Hematopoietic multipotent progenitor cell treated with erythropoietin and hydrocortisone succinate and interleukin-3 and kit ligand, for 15 days (in vitro differentiated cells): ENCODE data around the gene CYP39A1.

Experiments
- DNase-seq: peaks from one replicate; pipeline ENCODE4 v3.0.0-alpha.2; 2015; ENCODE audit warnings: low spot score

Gene CYP39A1, protein sequence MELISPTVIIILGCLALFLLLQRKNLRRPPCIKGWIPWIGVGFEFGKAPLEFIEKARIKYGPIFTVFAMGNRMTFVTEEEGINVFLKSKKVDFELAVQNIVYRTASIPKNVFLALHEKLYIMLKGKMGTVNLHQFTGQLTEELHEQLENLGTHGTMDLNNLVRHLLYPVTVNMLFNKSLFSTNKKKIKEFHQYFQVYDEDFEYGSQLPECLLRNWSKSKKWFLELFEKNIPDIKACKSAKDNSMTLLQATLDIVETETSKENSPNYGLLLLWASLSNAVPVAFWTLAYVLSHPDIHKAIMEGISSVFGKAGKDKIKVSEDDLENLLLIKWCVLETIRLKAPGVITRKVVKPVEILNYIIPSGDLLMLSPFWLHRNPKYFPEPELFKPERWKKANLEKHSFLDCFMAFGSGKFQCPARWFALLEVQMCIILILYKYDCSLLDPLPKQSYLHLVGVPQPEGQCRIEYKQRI

DNA sequence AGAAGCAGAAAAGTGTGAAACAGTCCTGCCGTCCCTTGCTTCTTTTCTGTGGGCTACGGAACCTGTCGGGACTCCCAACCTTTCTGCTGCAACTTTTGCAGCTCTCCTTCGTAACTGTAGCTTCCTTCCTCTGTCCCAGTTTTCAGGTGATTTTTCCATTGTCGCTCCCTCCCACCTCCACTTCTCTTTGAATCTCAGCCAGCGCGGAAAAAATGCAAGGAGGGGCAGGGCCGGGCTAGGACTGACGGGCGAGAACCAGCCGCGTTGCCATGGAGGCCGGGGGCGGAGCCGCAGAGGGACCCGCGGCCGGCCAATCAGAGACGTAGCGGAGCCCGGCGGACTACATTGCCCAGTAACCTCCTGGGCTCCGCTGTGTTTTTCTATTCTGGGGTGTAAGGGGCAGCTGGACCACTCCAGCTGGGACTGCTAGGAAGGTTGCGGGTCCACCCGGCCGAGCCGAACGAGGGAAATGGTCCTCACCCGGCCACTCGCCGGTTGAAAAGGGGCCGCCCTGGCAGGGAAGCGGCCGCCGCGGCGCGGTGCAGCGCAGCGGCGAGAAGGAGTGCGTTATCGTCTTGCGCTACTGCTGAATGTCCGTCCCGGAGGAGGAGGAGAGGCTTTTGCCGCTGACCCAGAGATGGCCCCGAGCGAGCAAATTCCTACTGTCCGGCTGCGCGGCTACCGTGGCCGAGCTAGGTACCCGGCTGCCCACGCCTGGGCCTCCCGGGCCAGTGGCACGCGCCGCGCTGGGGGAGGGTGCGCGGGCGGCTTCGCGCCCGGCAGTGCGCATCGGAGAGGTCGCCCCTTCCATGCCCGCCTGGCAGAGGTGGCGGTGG is at the start of gene CYP39A1, which contains the start of gene SLC25A27:
TSS of gene CYP39A1 (minus strand) at position 216 of the 836 bp plus-strand sequence. CDS start 236 bp downstream, outside the sequence.
TSS of gene SLC25A27 (plus strand) at position 373 of the 836 bp plus-strand sequence. CDS start at position 591, 218 bp downstream.
- peak; percentile 51 for DNase-seq

DNA sequence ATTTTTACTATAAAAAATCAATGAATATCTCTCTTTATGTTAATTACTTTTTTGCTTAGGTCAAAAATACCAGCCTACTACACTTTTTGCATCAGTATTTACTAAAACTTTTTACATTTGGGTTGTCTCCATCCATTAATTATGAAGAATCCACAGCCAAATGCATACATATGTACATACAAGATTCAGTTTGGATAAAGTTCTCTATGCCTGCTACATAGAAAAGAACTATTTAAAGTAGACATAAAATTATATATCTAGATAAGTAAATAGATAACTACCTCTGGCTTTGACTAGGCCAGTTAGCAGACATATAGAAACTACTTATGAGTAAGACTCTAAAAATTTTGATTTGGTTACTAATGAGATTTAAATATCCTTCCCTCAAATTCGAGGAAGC is 47.4 kb upstream of the CYP39A1 start:
- DNase-seq, result no peak

DNA sequence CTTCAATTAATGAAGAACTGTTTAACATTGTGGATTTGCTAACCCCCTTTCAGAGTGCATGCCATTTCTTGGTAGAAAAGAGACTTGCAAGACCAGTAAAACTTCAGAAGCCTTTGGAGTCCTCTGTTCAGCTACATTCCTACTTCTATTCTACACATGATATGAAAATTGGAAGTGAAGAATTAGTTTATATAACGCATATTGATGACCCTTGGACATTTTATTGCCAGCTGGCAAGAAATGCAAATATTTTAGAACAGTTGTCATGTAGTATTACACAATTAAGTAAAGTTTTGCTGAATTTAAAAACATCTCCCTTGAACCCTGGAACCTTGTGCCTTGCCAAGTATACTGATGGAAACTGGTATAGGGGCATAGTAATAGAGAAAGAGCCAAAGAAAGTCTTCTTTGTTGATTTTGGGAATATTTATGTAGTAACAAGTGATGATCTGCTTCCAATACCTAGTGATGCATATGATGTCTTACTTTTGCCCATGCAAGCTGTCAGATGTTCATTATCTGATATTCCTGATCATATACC is 38.4 kb upstream of the CYP39A1 start:
- no peak for DNase-seq

DNA sequence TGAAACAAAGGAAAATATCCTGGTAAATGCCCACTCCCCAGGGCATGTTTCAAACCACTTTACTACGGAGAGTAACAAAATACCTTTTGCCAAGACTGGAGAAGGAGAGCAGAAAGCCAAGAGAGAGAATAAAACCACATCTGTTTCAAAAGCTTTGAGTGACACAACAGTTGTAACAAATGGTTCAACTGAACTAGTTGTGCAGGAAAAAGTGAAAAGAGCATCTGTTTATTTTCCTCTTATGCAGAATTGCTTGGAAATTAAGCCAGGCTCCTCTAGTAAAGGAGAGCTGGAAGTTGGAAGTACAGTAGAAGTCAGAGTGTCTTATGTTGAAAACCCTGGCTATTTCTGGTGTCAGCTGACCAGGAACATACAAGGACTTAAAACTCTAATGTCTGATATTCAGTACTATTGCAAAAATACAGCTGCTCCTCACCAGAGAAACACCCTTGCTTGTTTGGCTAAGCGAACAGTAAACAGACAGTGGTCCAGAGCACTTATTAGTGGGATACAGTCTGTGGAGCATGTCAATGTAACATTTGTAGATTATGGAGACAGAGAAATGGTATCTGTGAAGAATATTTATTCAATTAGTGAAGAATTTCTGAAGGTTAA is 37.6 kb upstream of the CYP39A1 start:
- DNase-seq, result no peak

DNA sequence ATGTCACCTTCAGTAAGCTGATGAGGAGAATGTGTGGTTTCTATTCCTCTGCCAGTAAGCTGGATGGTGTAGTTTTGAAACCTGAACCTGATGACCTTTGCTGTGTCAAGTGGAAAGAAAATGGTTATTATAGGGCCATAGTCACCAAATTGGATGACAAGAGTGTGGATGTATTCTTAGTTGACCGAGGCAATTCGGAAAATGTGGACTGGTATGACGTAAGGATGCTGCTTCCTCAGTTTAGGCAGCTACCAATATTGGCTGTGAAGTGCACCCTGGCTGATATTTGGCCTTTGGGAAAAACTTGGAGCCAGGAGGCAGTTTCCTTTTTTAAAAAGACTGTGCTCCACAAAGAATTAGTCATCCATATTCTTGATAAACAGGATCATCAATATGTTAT is 37.0 kb upstream of the CYP39A1 start:
- DNase-seq, result no peak

DNA sequence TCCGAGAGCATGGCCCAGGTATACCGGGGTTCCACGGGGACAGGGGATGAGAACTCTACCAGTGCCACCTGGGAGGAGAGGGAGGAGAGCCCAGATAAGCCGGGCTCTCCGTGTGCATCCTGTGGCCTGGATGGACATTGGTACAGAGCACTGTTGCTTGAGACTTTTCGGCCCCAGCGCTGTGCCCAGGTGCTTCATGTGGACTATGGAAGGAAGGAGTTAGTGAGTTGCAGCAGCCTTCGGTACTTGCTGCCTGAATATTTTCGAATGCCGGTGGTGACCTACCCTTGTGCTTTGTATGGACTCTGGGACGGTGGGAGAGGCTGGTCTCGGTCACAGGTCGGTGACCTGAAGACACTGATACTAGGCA is 36.3 kb upstream of the CYP39A1 start:
- DNase-seq, result no peak

DNA sequence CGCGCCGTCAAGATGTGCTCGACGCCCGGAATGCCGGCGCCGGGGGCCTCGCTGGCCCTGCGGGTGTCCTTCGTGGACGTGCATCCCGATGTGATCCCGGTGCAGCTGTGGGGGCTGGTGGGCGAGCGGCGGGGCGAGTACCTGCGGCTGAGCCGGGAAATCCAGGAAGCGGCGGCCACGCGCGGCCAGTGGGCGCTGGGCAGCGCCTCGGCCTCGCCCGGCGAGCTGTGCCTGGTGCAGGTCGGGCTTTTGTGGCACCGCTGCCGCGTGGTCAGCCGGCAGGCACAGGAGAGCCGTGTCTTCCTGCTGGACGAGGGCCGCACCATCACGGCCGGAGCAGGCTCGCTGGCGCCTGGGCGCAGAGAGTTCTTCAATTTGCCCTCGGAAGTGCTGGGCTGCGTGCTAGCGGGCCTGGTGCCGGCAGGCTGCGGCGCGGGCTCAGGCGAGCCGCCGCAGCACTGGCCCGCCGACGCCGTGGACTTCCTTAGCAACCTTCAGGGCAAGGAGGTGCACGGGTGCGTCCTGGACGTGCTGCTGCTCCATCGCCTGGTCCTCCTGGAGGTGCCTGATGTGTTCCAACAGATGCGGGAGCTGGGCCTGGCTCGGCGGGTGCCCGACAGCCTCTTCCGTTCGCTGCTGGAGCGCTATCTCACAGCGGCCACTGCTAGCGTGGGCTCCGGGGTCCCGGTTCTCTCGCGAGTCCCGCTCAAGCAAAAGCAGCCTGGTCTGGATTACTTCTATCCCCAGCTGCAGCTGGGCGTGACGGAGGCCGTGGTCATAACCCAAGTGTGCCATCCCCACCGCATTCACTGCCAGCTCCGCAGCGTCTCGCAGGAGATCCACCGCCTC is 35.7 kb upstream of the CYP39A1 start:
- DNase-seq, result no peak

DNA sequence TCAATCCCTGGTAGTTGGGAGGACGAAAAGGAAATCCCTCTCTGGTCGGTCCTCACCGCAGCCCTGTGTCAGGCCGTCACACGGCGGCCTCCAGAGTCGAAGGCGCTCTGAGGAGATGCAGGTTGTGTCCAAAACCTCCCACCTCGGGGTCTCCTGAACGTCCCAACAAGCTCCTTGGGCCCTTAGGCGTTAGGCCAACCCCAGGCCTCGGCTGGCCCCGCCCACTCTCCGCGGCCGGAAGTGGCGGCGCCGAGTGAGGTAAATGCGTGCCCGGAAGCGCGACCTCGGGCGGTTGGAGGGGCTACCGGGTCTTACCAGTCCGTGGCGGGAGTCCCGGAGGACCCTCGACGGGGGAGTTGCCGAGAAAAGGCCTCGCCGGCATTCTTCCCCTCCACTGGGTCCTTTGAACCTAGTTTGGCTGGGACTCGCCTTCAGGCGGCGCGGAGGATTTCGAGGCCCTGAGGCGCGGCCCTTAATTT is 35.0 kb upstream of the CYP39A1 start, which contains the start of gene TDRD6:
TSS of gene TDRD6 (plus strand) at position 267 of the 479 bp plus-strand sequence. CDS start 244 bp downstream, outside the sequence.
- no peak for DNase-seq

DNA sequence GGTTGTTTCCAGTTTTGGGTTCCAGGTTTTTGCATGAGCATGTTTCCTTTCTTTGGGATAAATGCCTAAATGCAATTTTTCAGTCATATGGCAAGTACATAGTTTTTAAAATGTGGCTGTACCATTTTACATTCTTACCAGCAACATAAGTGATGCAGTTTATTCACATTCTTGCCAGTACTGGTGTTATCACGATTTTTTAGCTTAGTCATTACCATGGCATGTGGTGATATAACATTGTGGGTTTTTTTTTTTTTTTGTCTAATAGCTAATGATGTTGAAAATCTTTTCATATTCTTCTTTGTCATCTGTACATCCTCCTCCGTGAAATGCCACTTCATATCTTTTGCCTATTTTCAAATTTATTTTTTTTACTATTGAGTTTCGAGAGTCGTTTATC is 32.2 kb upstream of the CYP39A1 start:
- no peak for DNase-seq

DNA sequence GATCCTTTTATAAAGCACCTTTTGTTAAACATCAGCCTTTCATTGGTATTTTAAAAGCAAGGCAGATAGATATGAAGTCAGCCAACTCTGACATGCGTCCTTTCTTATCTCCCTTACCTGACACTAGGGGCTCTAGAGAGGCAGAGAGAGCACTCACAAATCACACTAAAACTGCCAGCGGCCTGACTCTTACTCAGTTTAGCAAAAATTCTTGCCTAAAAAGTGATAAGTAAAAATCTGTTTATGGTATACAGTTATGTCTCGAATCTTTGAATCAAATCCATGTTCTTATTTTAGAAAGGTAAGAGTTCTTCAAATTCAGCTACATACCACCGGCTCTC is 24.7 kb upstream of the CYP39A1 start:
- no peak for DNase-seq

DNA sequence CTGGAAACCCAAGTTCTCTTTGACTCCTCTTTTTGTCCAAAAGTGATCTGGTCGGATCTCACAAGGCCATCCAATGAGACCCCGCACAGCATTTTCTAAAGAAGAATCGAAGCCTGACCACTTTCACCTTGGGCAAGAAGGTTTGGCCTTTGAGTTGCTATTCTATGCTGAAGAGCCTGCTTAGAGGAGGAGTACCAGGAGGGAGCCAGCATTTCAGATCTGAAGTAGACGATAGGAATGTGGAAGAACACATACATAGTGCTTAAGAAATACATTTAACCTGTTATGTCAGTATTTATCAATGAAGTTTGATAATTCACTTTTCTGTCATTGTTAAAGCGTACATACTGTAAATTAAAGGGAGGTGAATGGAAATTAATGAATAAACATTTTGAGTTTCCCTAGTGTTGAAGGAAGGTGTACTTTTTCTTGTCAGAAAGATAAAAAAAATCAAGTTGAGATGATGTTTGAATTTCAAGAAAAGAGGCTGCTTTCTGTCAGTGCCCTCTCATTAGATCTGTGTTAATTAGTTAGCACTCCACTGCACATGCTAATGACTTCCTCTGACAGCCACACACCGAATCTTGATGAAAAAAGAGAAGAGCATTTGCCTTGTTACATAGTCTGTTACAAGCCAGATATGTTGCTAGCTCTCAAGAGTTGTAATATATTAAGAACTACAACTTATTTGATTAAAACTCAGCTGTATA is 24.1 kb upstream of the CYP39A1 start:
- DNase-seq, result no peak

DNA sequence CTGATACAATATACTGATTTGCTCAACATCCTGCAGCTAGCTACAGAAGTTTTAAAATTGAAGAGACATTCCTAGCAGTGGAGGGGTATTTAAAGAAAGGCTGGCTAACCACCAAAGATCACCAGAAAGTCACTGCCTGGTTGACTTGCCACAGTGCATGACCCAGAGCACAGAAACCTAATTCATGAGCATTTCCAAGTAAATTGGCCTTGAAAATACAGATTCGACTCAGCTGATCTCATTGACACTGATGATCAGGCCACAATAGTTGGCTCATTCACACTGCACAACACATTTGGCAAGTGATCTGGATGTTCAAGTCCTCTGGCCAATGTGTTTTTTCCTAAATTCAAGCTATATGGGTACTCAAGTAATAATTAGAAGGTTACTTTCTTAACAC is 21.8 kb upstream of the CYP39A1 start:
- no peak for DNase-seq

DNA sequence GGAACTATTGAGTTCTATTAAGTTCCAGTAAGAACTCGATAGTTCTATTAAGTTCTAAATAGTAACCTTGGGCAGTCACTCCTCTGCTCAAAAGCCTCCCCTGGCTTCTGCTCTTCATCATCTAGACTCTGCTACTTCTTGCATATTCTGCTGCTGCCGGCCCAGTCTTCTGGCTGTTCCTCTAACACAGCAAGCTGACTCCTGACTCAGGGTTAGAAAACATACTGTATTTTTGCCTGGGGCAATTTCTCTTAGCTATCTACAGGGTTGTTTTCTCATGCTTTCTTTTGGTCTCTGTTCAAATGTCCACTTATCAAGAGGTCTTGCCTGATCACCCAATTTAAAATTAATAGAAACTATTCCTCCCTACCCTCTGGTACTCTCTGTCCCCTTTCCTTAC is 14.8 kb upstream of the CYP39A1 start:
- DNase-seq, result no peak

DNA sequence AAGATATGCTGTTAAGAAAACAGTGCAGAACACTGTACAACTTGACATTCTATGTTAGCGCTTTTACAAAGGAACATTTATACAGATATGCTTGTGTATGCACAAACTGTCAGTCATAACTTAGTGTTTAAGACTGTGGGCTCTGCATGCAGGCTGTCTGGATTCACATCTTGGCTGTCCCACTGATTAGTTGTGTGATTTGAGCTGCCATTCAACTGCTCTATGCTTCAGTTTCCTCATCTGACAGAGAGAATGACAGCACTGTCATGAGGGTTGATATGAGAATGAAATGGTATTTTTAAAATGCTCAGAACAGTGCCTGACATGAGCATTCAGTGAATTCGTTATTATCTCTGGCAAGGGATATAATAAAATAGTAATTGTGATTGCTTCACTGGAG is 8.9 kb upstream of the CYP39A1 start:
- no peak for DNase-seq

DNA sequence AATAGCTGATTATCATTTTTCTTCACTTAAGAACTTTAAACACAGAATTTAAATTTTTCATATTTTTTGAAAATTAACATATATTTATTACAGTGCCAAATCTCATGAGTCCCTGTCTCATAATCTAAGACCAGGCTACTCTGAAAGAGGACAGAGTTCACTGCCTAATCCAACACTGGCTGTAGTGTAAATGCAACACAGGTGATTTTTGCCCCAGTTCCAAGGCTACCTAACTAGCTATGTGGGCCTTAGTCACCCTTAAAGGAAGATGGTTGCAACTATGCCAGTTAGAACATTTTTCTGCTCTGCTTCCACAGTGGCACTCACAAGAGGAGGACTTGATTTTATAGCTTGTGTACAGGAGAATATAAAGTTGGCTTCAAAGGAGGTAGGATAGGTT is 5.0 kb upstream of the CYP39A1 start:
- DNase-seq, result no peak

DNA sequence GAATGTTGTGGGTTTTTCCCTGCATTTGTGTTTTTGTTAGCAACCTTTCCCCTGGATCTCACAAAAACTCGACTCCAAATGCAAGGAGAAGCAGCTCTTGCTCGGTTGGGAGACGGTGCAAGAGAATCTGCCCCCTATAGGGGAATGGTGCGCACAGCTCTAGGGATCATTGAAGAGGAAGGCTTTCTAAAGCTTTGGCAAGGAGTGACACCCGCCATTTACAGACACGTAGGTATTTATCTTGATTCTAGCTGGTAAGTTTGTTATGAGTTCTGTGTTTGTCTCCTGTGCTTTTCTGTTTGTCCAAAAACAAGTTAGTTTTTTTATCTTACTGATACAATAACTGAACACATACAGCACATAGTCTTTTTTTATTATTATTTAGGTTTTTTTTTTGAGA is 3.2 kb upstream of the CYP39A1 start:
- no peak for DNase-seq

DNA sequence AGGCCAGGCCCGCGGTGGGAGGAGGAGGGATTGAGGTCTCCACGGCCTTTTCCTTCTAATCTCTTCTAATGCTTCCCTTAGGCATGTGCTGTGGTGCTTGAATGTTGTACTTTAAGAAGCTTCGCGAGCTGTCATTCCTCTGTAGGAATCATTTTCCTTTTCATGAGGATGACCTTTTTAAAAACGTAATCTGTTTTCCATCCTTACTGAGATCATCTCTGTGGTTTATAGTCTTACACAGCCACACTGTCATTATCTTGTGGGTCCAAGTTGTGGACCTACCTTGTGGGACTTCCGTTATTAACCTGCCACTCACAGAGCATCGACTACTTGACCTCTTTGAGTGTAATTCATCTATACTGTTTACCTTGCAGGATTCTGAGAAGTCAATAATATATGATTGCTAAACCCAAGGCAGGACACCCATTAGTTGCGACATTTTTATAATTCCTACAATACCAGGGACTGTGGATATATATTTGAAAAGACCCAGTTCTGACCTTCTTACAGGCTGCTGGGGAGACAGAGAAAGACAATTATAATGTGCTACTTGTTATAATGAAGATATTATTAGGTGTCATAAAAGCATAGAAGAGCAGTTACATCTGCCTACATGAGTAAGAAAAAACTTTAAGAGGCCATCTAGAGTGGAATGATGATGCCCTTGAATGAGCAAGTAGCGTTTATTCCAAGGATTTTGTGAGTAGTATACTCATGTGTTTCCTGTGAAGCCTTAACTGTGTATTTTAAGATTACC is 999 bp upstream of the CYP39A1 start:
- no peak for DNase-seq

DNA sequence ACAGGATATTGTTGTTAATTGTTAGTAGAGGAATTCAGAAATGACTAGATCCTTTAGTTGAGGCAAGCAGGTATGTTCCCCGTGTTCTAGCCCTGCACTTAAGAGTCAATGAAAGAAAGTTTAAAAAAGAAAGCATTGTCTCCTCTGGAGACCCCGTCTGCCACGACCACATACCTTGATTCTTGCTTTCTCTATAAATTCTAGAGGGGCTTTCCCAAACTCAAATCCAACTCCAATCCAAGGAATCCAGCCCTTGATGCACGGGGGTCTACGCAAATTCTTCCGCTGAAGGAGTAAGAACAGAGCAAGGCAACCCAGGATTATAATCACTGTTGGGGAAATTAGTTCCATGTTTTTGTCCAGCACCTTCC is 401 bp downstream of the CYP39A1 start:
- no peak for DNase-seq

DNA sequence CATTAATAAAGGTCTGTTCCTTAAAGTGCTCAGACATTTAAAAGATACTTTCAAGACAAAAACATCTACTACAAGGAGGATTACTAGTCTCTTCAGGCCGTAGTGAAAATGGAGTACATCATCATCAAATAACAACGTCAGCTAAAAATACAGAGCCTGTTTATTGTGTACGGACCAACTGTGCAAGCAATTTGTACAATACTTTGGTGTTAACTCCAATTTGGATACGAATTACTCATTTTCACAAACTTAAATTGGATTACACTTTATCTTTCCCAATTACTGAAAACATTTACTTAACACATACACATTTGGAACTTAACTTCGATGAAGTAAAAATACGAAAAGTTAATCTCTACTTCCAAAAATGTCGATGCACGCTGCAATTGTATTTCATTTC is 802 bp downstream of the CYP39A1 start:
- DNase-seq, result no peak

DNA sequence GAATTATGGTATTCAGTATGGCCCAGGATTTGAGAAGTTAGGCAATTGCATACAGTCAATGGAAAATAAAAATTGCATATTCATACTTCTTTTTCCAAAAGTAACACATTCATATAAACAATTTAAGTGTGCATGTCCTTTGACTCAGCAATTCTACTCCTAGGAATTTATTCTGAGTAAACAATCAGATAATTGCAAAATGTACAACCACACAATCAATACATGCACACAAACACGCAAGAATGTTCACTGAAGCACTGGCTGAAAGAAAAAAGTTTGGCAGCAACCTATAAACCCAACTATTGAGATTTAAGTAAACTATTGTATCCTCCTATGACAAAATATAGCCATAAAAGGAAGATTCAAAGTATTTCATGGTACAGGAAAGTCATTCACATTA is 1.6 kb downstream of the CYP39A1 start:
- no peak for DNase-seq
